Lung (tissue), 12 donors: ENCODE measurements around the gene BRD3OS. TPM values are rescaled to one million over a fixed set of nuclear protein-coding genes. Genes with fewer than 3 reads are reported as not detected.

Experiments
- ATAC-seq: fragments of 200-7000 bp; cut with Tn5 transposase; one replicate; pipeline ENCODE4 v1.9.1; 2020; ENCODE audit warnings: moderate number of reproducible peaks; ENCODE audit not compliant: insufficient read depth, low FRiP score
- DNase-seq, 3 donors: peaks; one replicate each; pipeline ENCODE4 v3.0.0-alpha.2; 2013 to 2017
- H3K27ac ChIP-seq, 2 donors: one replicate each; pipeline ENCODE4 v1.5.1; 2013; ENCODE audit warnings: mild to moderate bottlenecking in 2 of 2, moderate library complexity in 2 of 2, control low read depth in 1 of 2, inconsistent platforms in 1 of 2, low read depth in 1 of 2, low read length in 1 of 2
- H3K27me3 ChIP-seq, 3 donors: one replicate each; pipeline ENCODE4 v1.5.1; 2013; ENCODE audit warnings: low read length in 2 of 3; ENCODE audit not compliant: control insufficient read depth in 3 of 3, insufficient read depth in 3 of 3
- H3K36me3 ChIP-seq, 4 donors: one replicate each; pipeline ENCODE4 v1.5.1; 2013; ENCODE audit warnings: low read length in 4 of 4, mild to moderate bottlenecking in 1 of 4, moderate library complexity in 1 of 4; ENCODE audit not compliant: control insufficient read depth in 4 of 4, insufficient read depth in 4 of 4
- H3K4me1 ChIP-seq, 5 donors: one replicate each; pipeline ENCODE4 v1.5.1; 2013; ENCODE audit warnings: low read length in 5 of 5, mild to moderate bottlenecking in 2 of 5, moderate library complexity in 1 of 5; ENCODE audit not compliant: control insufficient read depth in 5 of 5, insufficient read depth in 5 of 5
- H3K4me3 ChIP-seq: one replicate; pipeline ENCODE4 v1.5.1; 2013; ENCODE audit warnings: mild to moderate bottlenecking, control low read depth, moderate library complexity
- H3K9ac ChIP-seq, 2 donors: one replicate each; pipeline ENCODE4 v1.5.1; 2013; ENCODE audit warnings: low read length in 2 of 2, control low read depth in 1 of 2; ENCODE audit not compliant: insufficient read depth in 1 of 2
- H3K9me3 ChIP-seq, 4 donors: one replicate each; pipeline ENCODE4 v1.5.1; 2013; ENCODE audit warnings: low read length in 3 of 4, mild to moderate bottlenecking in 1 of 4, moderate library complexity in 1 of 4; ENCODE audit not compliant: control insufficient read depth in 4 of 4, insufficient read depth in 3 of 4
- CTCF ChIP-seq: IDR thresholded peaks from 2 replicates; pipeline ENCODE4 v1.5.1; 2012; ENCODE audit warnings: mild to moderate bottlenecking; ENCODE audit errors: control extremely low read depth, extremely low read depth
- WGBS, 2 donors: extraction: QIAGEN DNeasy Blood & Tissue Kit; methylation state at CpG; one replicate each; pipeline ENCODE4 v1.1.7; 2013; 5-methylcytosine and 5-hydroxymethylcytosine counted together
- polyA plus RNA-seq, 2 donors: library from polyadenylated mRNA; stranded (reverse); fragments of 200-250 nt; gene quantifications; one replicate each; pipeline ENCODE4 v1.2.1, GENCODE V29; 2013
- total RNA-seq, 2 donors: library from RNA; depleted of rRNA in 1 of 2; stranded (reverse); fragments of >200 nt in 1 of 2; gene quantifications; one replicate each; pipeline ENCODE4 v1.2.1, GENCODE V29; 2014 to 2021
- donor health status: control.
- donor health status: control.
- donor health status: Bipolar disorder and iron deficiency.
- donor health status: healthy.
- donor health status: DM: yes; HTN: yes; CAD: no.

BRD3OS gene
- total and polyA plus RNA-seq, 4 donors: 7.1 to 20.7 (median 14.9) TPM

- DNase-seq (no peak), ATAC-seq (no peak)
- Histone ChIP-seq H3K9me3 (no peaks in the 10 kb centered on the region), H3K27ac (no peak overlapping the region), H3K4me1 (peaks cover 0 to 19% (median 5%) of the 10 kb centered on the region in 5 donors), H3K9ac (no peak overlapping the region), H3K27me3 (no peaks in the 10 kb centered on the region), H3K36me3 (no peaks in the 10 kb centered on the region), H3K4me3 (no peak overlapping the region)
- WGBS, 2 donors: 90 to 100% methylated on average over 1 of the region's 1 CpG
- no peak for TF ChIP-seq CTCF
These were observed 26.2 kb upstream of the BRD3OS start for GRCh38 chr9:133998915-133999595.

GRCh38 chr9:133999851-134000265, 25.4 kb upstream of the BRD3OS start:
- no peaks in the 10 kb centered on the region for H3K9me3 ChIP-seq
- 78 to 84% methylated on average over 6 of the region's 6 CpGs for WGBS, 2 donors

GRCh38 chr9:134002796-134003195, 22.5 kb upstream of the BRD3OS start:
- no peak for DNase-seq
- no peak for ATAC-seq
- Histone ChIP-seq H3K9me3 (no peaks in the 10 kb centered on the region), H3K4me1 (peaks cover 0 to 20% (median 5%) of the 10 kb centered on the region in 5 donors), H3K4me3 (no peak overlapping the region), H3K36me3 (no peaks in the 10 kb centered on the region), H3K27me3 (no peaks in the 10 kb centered on the region), H3K9ac (no peak overlapping the region), H3K27ac (no peak overlapping the region)
- no peak for TF ChIP-seq CTCF
- WGBS, 2 donors: 78 to 98% methylated on average over 2 of the region's 2 CpGs

More at GRCh38 chr9:133999851-134000265, 25.4 kb upstream of the BRD3OS start:
- Histone ChIP-seq H3K36me3 (no peaks in the 10 kb centered on the region), H3K9ac (no peak overlapping the region), H3K4me3 (no peak overlapping the region), H3K27ac (no peak overlapping the region), H3K4me1 (peaks cover 0 to 13% (median 5%) of the 10 kb centered on the region in 5 donors), H3K27me3 (no peaks in the 10 kb centered on the region)
- no peak for TF ChIP-seq CTCF
- peak; percentile 33 to 50 (median 47) for DNase-seq
- no peak for ATAC-seq
